Panc1 (cell line): ENCODE measurements around the gene ARRDC5. TPM values are rescaled to one million over a fixed set of nuclear protein-coding genes. Genes with fewer than 3 reads are reported as not detected.

Experiments used
- ATAC-seq: fragments of 200-7000 bp; cut with Tn5 transposase; 2 replicates; pipeline ENCODE4 v1.9.1; 2020; ENCODE audit warnings: mild to moderate bottlenecking, moderate library complexity
- BruUV-seq: library from RNA; stranded (reverse); fragments of 400-500 nt; replicated peaks from 2 replicates; lab custom pipeline; 2021; lab: Mats Ljungman, UMichigan
- CTCF ChIA-PET: fragments of 300-600 bp; sonication (Branson Sonifier 250); formaldehyde crosslinking; loops from one replicate; lab custom pipeline; 2022; ENCODE audit warnings: antibody characterized with exemption; lab: Charles Lee
- POLR2A ChIA-PET: fragments of 300-600 bp; sonication (Branson Sonifier 250); formaldehyde crosslinking; loops from one replicate; lab custom pipeline; 2022; ENCODE audit warnings: antibody characterized with exemption; lab: Charles Lee
- DNase-seq: peaks from one replicate; pipeline ENCODE4 v3.0.0-alpha.2; 2010; ENCODE audit warnings: low read depth, low spot score
- H3K27ac ChIP-seq: 2 replicates; pipeline ENCODE4 v1.5.1; 2011; ENCODE audit warnings: mild to moderate bottlenecking, low read length, inconsistent platforms
- H3K27me3 ChIP-seq: fragments of 200-500 bp; sonication (Bioruptor generic); 2 replicates; pipeline ENCODE4 v1.6.0; 2014; ENCODE audit warnings: low read length, inconsistent platforms; ENCODE audit not compliant: control insufficient read depth, insufficient read depth
- H3K36me3 ChIP-seq: fragments of 200-500 bp; sonication (Bioruptor generic); 2 replicates; pipeline ENCODE4 v1.5.1; 2014; ENCODE audit warnings: inconsistent platforms, mild to moderate bottlenecking, low read length, moderate library complexity; ENCODE audit not compliant: control insufficient read depth, insufficient read depth
- H3K4me1 ChIP-seq: 2 replicates; pipeline ENCODE4 v1.5.1; 2011; ENCODE audit warnings: inconsistent platforms, mild to moderate bottlenecking, low read length, moderate library complexity; ENCODE audit not compliant: control insufficient read depth, insufficient read depth
- H3K4me3 ChIP-seq, 2 experiments: 2 replicates each; pipeline ENCODE4 v1.5.1; 2011 to 2012; ENCODE audit warnings: low read depth in 2 of 2, low read length in 2 of 2, mild to moderate bottlenecking in 2 of 2, inconsistent platforms in 1 of 2, moderate library complexity in 1 of 2
- H3K9me3 ChIP-seq: fragments of 200-500 bp; sonication (Bioruptor generic); 2 replicates; pipeline ENCODE4 v1.5.1; 2014; ENCODE audit warnings: low read depth, mild to moderate bottlenecking, inconsistent platforms, low read length, moderate library complexity; ENCODE audit not compliant: control insufficient read depth, insufficient read depth
- CTCF ChIP-seq: fragments of 450-650 bp; IDR thresholded peaks from 2 replicates; pipeline ENCODE4 v1.5.1; 2017; ENCODE audit warnings: mild to moderate bottlenecking
- POLR2AphosphoS5 ChIP-seq: IDR thresholded peaks from 2 replicates; pipeline ENCODE4 v1.6.1; 2012; ENCODE audit warnings: mild to moderate bottlenecking, low read depth, low read length, moderate library complexity
- REST ChIP-seq, 2 experiments: IDR thresholded peaks; 2 replicates each; pipeline ENCODE4 v1.6.1; 2011 to 2012; ENCODE audit warnings: low read depth in 2 of 2, control low read depth in 1 of 2, low read length in 1 of 2, mild to moderate bottlenecking in 1 of 2, moderate library complexity in 1 of 2; ENCODE audit not compliant: insufficient read depth in 1 of 2
- SIN3A ChIP-seq: IDR thresholded peaks from 2 replicates; pipeline ENCODE4 v1.6.1; 2012; ENCODE audit warnings: low read depth, mild to moderate bottlenecking, low read length, moderate library complexity, borderline replicate concordance; ENCODE audit not compliant: insufficient read depth
- TCF7L2 ChIP-seq: IDR thresholded peaks from 2 replicates; pipeline ENCODE4 v1.6.1; 2011; ENCODE audit warnings: mild to moderate bottlenecking, low read depth, low read length, inconsistent platforms
- in situ Hi-C: cut with HindIII; loops from 2 replicates; pipeline ENCODE4 v1.10.0; 2016; ENCODE audit warnings: low sequenced_read_pairs, low pct_unique_long_range_greater_than_20kb
- intact Hi-C: fragments of 100-400 bp; cut with micrococcal nuclease; formaldehyde crosslinking; loops from one replicate; pipeline ENCODE4 v1.10.0; 2022; ENCODE audit not compliant: unreplicated experiment
- total RNA-seq: library from RNA; stranded (reverse); gene quantifications from one replicate; pipeline ENCODE4 v1.2.1, GENCODE V29; 2021; ENCODE audit not compliant: unreplicated experiment

The ARRDC5 gene
- total RNA-seq, 1 experiment from 2014 or later = not detected

GRCh38 chr19:4911786-4912672, 9.3 kb upstream of the ARRDC5 start:
- ATAC-seq (peak; percentile 60), DNase-seq (peak; percentile 89)
- TF ChIP-seq REST (IDR thresholded peaks at IDR 0.05; ENCODE audit: insufficient read depth in 1 of 2, low read depth in 2 of 2, low read length in 1 of 2) (no peak), SIN3A (no peak), POLR2AphosphoS5 (peak; percentile 44; the same call in 1 of the 2 replicates), TCF7L2 (no peak), CTCF (peak; percentile 77; the same call in 1 of the 2 replicates)
- H3K4me3 ChIP-seq = peak overlapping the region; percentile 55 to 61
- no peaks in the 10 kb centered on the region for H3K9me3 ChIP-seq
- in situ Hi-C loops (no loop called here), intact Hi-C loops (loop anchor here (1.0 to 5.0 kb wide), 2 partner anchors 40 to 105 kb away; no protein-coding TSS in a partner anchor)
- peaks cover 33% of the 10 kb centered on the region for H3K4me1 ChIP-seq
- H3K36me3 ChIP-seq = peaks cover 3% of the 10 kb centered on the region
- ChIA-PET POLR2A (interaction anchor here (0.5 kb wide), 1 partner anchor 48 kb away, joined by 5 read pairs; no protein-coding TSS in a partner anchor), CTCF (interaction anchor here (0.6 to 2.0 kb wide), 5 partner anchors 36 to 119 kb away, joined by 3 to 24 read pairs (median 7); no protein-coding TSS in a partner anchor)
- no TSS peak for BruUV-seq
- no peaks in the 10 kb centered on the region for H3K27me3 ChIP-seq
- peak overlapping the region; percentile 93 for H3K27ac ChIP-seq

GRCh38 chr19:4911314-4911713, 8.6 kb upstream of the ARRDC5 start:
- TF ChIP-seq POLR2AphosphoS5 = no peak
- TF ChIP-seq SIN3A = no peak
- TF ChIP-seq TCF7L2 = no peak
- no peak for TF ChIP-seq CTCF
- no peak for TF ChIP-seq REST (IDR thresholded peaks at IDR 0.05; ENCODE audit: insufficient read depth in 1 of 2, low read depth in 2 of 2, low read length in 1 of 2)
- Histone ChIP-seq H3K27me3 (no peaks in the 10 kb centered on the region), H3K9me3 (no peaks in the 10 kb centered on the region), H3K4me3 (peak overlapping the region; percentile 55 to 61), H3K4me1 (peaks cover 33% of the 10 kb centered on the region), H3K27ac (peak overlapping the region; percentile 93), H3K36me3 (peaks cover 3% of the 10 kb centered on the region)
- ATAC-seq (no peak), DNase-seq (no peak)
- ChIA-PET POLR2A (interaction anchor here (0.6 kb wide), 1 partner anchor 38 kb away, joined by 5 read pairs; no protein-coding TSS in a partner anchor), CTCF (interaction anchor here (1.3 to 2.0 kb wide), 4 partner anchors 40 to 120 kb away, joined by 3 to 24 read pairs (median 6); no protein-coding TSS in a partner anchor)
- in situ Hi-C loops (no loop called here), intact Hi-C loops (loop anchor here (5.0 kb wide), 1 partner anchor 104 kb away; no protein-coding TSS in a partner anchor)
- TSS peak; percentile 65 for BruUV-seq
